ENCODE measurements around the gene LVRN.

GRCh38 chr5:116062352-116062751, 100.1 kb downstream of the LVRN start:
- no peak for TF ChIP-seq POLR2A (IDR thresholded peaks at IDR 0.05)
- TF ChIP-seq, protein P1, sequence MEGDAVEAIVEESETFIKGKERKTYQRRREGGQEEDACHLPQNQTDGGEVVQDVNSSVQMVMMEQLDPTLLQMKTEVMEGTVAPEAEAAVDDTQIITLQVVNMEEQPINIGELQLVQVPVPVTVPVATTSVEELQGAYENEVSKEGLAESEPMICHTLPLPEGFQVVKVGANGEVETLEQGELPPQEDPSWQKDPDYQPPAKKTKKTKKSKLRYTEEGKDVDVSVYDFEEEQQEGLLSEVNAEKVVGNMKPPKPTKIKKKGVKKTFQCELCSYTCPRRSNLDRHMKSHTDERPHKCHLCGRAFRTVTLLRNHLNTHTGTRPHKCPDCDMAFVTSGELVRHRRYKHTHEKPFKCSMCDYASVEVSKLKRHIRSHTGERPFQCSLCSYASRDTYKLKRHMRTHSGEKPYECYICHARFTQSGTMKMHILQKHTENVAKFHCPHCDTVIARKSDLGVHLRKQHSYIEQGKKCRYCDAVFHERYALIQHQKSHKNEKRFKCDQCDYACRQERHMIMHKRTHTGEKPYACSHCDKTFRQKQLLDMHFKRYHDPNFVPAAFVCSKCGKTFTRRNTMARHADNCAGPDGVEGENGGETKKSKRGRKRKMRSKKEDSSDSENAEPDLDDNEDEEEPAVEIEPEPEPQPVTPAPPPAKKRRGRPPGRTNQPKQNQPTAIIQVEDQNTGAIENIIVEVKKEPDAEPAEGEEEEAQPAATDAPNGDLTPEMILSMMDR (IDR thresholded peaks at IDR 0.05): no peak
- TF ChIP-seq EP300 (IDR thresholded peaks at IDR 0.05): no peak
- no peak for TF ChIP-seq POLR2AphosphoS5 (IDR thresholded peaks at IDR 0.05)

All from gastroesophageal sphincter (tissue), 3 donors.